Panc1 (cell line): ENCODE measurements around the gene SLC9B1. TPM values are rescaled to one million over a fixed set of nuclear protein-coding genes. Genes with fewer than 3 reads are reported as not detected.
"Not testable (repeated sequence)": the region's sequence is repeated elsewhere in the genome, so short reads cannot be mapped to it uniquely, and the experiment has no call there.

Experiments
- ATAC-seq: fragments of 200-7000 bp; cut with Tn5 transposase; 2 replicates; pipeline ENCODE4 v1.9.1; 2020; ENCODE audit warnings: mild to moderate bottlenecking, moderate library complexity
- BruUV-seq: library from RNA; stranded (reverse); fragments of 400-500 nt; replicated peaks from 2 replicates; lab custom pipeline; 2021; lab: Mats Ljungman, UMichigan
- CTCF ChIA-PET: fragments of 300-600 bp; sonication (Branson Sonifier 250); formaldehyde crosslinking; loops from one replicate; lab custom pipeline; 2022; ENCODE audit warnings: antibody characterized with exemption; lab: Charles Lee
- POLR2A ChIA-PET: fragments of 300-600 bp; sonication (Branson Sonifier 250); formaldehyde crosslinking; loops from one replicate; lab custom pipeline; 2022; ENCODE audit warnings: antibody characterized with exemption; lab: Charles Lee
- DNase-seq: peaks from one replicate; pipeline ENCODE4 v3.0.0-alpha.2; 2010; ENCODE audit warnings: low read depth, low spot score
- H3K27ac ChIP-seq: 2 replicates; pipeline ENCODE4 v1.5.1; 2011; ENCODE audit warnings: mild to moderate bottlenecking, low read length, inconsistent platforms
- H3K27me3 ChIP-seq: fragments of 200-500 bp; sonication (Bioruptor generic); 2 replicates; pipeline ENCODE4 v1.6.0; 2014; ENCODE audit warnings: low read length, inconsistent platforms; ENCODE audit not compliant: control insufficient read depth, insufficient read depth
- H3K36me3 ChIP-seq: fragments of 200-500 bp; sonication (Bioruptor generic); 2 replicates; pipeline ENCODE4 v1.5.1; 2014; ENCODE audit warnings: inconsistent platforms, mild to moderate bottlenecking, low read length, moderate library complexity; ENCODE audit not compliant: control insufficient read depth, insufficient read depth
- H3K4me1 ChIP-seq: 2 replicates; pipeline ENCODE4 v1.5.1; 2011; ENCODE audit warnings: inconsistent platforms, mild to moderate bottlenecking, low read length, moderate library complexity; ENCODE audit not compliant: control insufficient read depth, insufficient read depth
- H3K4me3 ChIP-seq, 2 experiments: 2 replicates each; pipeline ENCODE4 v1.5.1; 2011 to 2012; ENCODE audit warnings: low read depth in 2 of 2, low read length in 2 of 2, mild to moderate bottlenecking in 2 of 2, inconsistent platforms in 1 of 2, moderate library complexity in 1 of 2
- H3K9me3 ChIP-seq: fragments of 200-500 bp; sonication (Bioruptor generic); 2 replicates; pipeline ENCODE4 v1.5.1; 2014; ENCODE audit warnings: low read depth, mild to moderate bottlenecking, inconsistent platforms, low read length, moderate library complexity; ENCODE audit not compliant: control insufficient read depth, insufficient read depth
- CTCF ChIP-seq: fragments of 450-650 bp; IDR thresholded peaks from 2 replicates; pipeline ENCODE4 v1.5.1; 2017; ENCODE audit warnings: mild to moderate bottlenecking
- POLR2AphosphoS5 ChIP-seq: IDR thresholded peaks from 2 replicates; pipeline ENCODE4 v1.6.1; 2012; ENCODE audit warnings: mild to moderate bottlenecking, low read depth, low read length, moderate library complexity
- REST ChIP-seq, 2 experiments: IDR thresholded peaks; 2 replicates each; pipeline ENCODE4 v1.6.1; 2011 to 2012; ENCODE audit warnings: low read depth in 2 of 2, control low read depth in 1 of 2, low read length in 1 of 2, mild to moderate bottlenecking in 1 of 2, moderate library complexity in 1 of 2; ENCODE audit not compliant: insufficient read depth in 1 of 2
- SIN3A ChIP-seq: IDR thresholded peaks from 2 replicates; pipeline ENCODE4 v1.6.1; 2012; ENCODE audit warnings: low read depth, mild to moderate bottlenecking, low read length, moderate library complexity, borderline replicate concordance; ENCODE audit not compliant: insufficient read depth
- TCF7L2 ChIP-seq: IDR thresholded peaks from 2 replicates; pipeline ENCODE4 v1.6.1; 2011; ENCODE audit warnings: mild to moderate bottlenecking, low read depth, low read length, inconsistent platforms
- in situ Hi-C: cut with HindIII; loops from 2 replicates; pipeline ENCODE4 v1.10.0; 2016; ENCODE audit warnings: low sequenced_read_pairs, low pct_unique_long_range_greater_than_20kb
- intact Hi-C: fragments of 100-400 bp; cut with micrococcal nuclease; formaldehyde crosslinking; loops from one replicate; pipeline ENCODE4 v1.10.0; 2022; ENCODE audit not compliant: unreplicated experiment
- total RNA-seq: library from RNA; stranded (reverse); gene quantifications from one replicate; pipeline ENCODE4 v1.2.1, GENCODE V29; 2021; ENCODE audit not compliant: unreplicated experiment

The SLC9B1 gene
- total RNA-seq, 1 experiment from 2014 or later, result 0.41 TPM

GRCh38 chr4:102935716-102936115, 83.8 kb downstream of the SLC9B1 start:
- ChIA-PET CTCF (no interaction called here), POLR2A (no interaction called here)
- Histone ChIP-seq H3K4me1 (no peaks in the 10 kb centered on the region), H3K27ac (no peak overlapping the region), H3K4me3 (no peak overlapping the region), H3K9me3 (no peaks in the 10 kb centered on the region), H3K36me3 (no peaks in the 10 kb centered on the region), H3K27me3 (no peaks in the 10 kb centered on the region)
- no TSS peak for BruUV-seq
- no peak for DNase-seq
- in situ Hi-C loops (no loop called here), intact Hi-C loops (no loop called here)
- TF ChIP-seq CTCF, result no peak
- no peak for TF ChIP-seq REST (IDR thresholded peaks at IDR 0.05; ENCODE audit: insufficient read depth in 1 of 2, low read depth in 2 of 2, low read length in 1 of 2)
- TF ChIP-seq POLR2AphosphoS5, result no peak
- no peak for TF ChIP-seq TCF7L2
- TF ChIP-seq SIN3A, result no peak
- ATAC-seq, result no peak

- POLR2A ChIA-PET, H3K9me3 ChIP-seq, H3K27me3 ChIP-seq, H3K36me3 ChIP-seq, BruUV-seq, ATAC-seq, DNase-seq, CTCF ChIA-PET, in situ Hi-C loops, H3K27ac ChIP-seq, H3K4me3 ChIP-seq, intact Hi-C loops, H3K4me1 ChIP-seq: not testable (repeated sequence)
Observed at GRCh38 chr4:102919697-102920096, 99.8 kb downstream of the SLC9B1 start.

- ChIA-PET CTCF (no interaction called here), POLR2A (no interaction called here)
- intact Hi-C loops (no loop called here), in situ Hi-C loops (no loop called here)
- Histone ChIP-seq H3K27ac (no peak overlapping the region), H3K9me3 (no peaks in the 10 kb centered on the region), H3K36me3 (no peaks in the 10 kb centered on the region), H3K4me3 (no peak overlapping the region), H3K27me3 (no peaks in the 10 kb centered on the region), H3K4me1 (no peaks in the 10 kb centered on the region)
- TF ChIP-seq TCF7L2 (no peak), POLR2AphosphoS5 (no peak), CTCF (no peak), SIN3A (no peak)
- ATAC-seq, result no peak
- BruUV-seq, result no TSS peak
- DNase-seq, result no peak
Observed at GRCh38 chr4:102918859-102919258, 100.6 kb downstream of the SLC9B1 start.
